Stimulated activated CD4-positive, alpha-beta T cell treated with anti-CD3 and anti-CD28 coated beads, Interleukin-4, amount 100 ng/mL, for 24 hours (primary cell): ENCODE results near the gene NEDD4.
"Not testable (repeated sequence)": the region's sequence is repeated elsewhere in the genome, so short reads cannot be mapped to it uniquely, and the experiment has no call there.

ENCODE experiments used
- DNase-seq: peaks from one replicate; pipeline ENCODE4 v3.0.0-alpha.2; 2020

The NEDD4 gene

DNA sequence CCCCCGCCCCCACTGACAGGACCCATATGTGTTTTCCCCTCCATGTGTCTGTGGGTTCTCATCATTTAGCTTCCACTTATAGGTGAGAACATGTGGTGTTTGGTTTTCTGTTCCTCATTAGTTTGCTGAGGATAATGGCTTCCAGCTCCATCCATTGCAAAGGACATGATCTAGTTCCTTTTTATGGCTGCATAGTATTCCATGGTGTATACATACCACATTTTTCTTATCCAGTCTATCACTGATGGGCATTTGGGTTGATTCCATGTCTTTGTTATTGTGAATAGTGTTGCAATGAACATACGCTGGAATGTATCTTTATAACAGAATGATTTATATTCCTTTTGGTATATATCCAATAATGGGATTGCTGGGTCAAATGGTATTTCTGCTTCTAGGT lies 171.7 kb downstream of the NEDD4 start:
- DNase-seq, result not testable (repeated sequence)

DNA sequence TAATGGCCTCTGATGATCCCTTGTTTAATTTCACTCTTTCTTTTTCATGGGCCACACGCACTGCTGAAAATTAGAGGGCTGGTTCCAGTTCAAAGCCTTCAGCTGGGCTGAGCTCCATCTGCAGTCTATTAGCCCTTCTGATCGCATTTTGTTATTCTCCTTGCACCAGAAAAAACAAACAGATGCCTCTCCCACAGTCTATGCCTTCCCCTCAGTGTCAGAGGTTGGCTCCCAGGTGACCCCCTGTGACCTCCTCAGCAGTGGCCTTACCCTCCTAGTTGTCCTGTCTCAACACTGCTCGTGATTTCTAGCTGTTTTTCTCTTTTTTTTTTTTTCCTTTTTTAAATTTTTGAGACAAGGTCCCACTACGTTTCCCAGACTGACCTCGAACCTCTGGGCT lies 173.4 kb downstream of the NEDD4 start:
- no peak for DNase-seq

DNA sequence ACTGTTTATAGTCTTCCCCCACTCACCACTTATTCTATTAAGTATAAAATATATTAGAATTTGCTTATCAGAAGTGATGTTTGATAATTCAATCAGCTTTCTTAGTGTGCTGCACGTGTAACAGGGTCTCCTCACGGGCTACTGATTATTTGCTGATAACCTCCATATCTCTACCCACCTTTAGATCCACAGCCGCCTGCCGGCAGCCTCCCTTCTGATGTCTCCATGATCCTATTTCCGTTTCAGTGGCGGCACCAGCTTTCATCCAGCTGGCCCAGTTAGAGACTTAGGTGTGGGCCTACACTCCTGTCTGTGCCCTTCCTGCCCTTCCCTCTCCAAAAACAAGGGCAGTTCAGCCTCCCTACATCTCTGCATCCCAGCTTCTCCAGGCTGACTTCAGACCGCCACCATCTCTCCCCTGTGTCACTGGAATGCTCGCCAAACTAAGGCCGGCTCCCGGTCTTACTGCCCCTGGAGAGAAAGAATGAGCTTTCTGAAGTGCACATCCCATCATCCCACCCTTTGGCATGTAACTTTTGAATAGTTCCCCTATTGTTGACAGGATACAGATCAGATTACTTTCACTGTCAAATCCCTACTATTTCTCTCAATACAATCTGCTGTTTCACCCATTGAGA lies 173.9 kb downstream of the NEDD4 start:
- no peak for DNase-seq

DNA sequence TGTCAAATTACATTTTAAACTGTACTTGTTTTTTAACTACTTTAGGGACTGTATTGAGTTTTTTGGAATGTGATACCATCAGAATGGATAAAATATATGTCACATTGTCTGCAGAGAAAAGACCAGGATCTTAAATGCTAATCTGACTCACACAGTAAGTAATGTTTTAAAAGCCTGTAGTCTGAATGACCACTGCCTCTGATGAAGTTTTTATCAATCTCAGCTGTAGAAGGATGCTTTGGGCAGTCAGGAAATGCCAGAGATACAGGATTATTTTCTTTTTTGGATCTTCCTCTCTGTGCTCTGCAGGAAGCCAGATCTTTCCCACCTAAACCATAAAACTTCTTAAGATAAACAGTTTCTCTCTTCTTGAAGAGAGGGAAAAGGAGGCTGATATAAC lies 177.4 kb downstream of the NEDD4 start:
- DNase-seq, result no peak

DNA sequence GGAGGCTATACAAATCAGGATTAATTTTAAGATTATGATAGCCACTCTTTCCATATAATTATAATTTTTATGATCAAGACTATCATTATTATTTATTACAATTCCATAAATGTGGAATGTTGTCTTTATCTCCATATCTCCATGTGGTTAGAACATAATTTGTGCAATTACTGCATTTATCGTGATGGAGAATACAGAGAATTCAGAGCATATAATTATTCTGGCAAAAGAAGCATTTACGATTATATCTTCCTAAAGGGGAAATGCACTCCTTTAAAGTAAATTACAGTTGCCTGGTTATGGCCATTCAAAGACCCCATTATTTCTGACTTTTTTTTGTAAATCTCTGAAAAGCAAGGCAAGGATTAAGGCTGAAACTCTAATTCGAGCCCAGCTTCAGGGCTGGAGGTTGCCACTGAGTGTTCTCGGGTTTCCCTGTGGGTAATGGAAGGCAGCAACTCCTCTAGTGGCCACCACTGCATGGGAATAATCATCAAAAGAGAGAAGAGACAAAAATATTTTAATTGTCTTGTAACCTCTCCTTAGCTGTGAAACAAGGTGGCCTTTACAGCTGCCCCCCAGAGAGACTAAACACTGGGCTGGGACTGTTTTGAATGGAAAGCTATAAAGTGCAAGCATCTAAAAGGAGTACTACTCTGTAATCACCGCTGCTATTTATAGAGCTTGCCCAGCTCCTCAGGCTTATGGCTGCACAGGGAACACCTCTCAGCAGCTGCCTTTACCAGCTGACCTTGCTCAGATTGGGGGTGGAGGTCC lies 190.6 kb downstream of the NEDD4 start:
- DNase-seq, result no peak

DNA sequence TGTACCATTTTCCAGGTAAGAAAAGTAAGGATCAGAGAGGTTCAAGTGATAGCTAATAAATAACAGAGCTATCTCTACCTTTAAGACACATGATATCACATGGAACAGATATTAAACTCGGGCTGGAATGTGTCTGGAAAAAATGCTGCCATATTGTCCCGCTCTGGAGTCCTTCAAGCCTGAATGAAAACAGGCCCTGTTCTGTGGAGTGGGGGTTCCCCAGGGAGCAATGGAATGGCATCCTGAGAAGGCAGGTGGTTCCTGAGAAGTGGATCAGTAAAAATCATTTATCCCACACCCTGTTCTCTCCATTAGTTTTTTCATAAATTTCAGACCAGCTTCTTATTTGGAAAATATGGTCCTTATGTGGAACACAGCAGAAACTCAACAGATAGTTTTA lies 193.2 kb downstream of the NEDD4 start:
- DNase-seq, result no peak

DNA sequence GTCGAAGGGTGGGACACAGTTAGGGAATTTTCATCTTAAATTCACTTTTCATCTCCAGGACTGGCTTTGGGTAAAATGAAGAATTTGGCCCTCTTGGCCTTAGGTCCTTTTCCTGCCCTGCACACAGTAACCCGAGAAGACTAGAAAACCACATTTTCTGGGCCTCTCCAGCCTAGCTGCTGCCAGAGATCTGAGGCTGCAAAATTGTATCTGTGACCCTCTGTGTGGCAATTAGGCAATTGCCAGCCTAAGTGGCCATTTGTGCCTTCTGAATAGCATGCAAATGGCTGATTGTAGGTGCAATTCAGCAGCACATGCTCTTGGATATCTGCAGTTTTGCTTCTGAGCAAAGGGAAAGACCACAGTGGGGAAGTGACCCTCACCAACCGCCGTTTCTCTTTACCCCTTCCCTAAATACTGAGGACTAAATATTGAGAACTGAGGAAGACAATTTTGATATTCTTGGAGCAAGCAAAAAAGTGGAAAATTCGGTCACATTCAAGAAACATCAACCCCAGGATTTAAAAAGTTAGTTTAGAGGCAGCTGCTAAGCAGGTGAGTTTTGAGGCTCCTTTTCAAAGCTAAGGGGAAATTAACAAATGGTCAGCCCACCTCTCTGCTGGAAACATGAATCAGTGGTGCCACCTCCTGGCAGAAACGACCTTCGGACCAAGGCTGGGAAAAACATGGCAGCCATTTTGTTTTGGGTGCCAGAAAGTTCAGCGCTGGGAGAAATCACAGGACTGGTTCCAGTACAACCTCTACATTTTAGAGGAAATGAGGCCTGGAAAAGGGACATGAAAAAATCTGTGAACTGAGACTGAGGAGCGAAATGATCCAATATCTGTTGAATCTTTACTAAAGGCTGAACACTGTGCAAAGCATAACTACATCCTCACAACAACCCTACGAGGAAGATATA lies 193.9 kb downstream of the NEDD4 start:
- no peak for DNase-seq

DNA sequence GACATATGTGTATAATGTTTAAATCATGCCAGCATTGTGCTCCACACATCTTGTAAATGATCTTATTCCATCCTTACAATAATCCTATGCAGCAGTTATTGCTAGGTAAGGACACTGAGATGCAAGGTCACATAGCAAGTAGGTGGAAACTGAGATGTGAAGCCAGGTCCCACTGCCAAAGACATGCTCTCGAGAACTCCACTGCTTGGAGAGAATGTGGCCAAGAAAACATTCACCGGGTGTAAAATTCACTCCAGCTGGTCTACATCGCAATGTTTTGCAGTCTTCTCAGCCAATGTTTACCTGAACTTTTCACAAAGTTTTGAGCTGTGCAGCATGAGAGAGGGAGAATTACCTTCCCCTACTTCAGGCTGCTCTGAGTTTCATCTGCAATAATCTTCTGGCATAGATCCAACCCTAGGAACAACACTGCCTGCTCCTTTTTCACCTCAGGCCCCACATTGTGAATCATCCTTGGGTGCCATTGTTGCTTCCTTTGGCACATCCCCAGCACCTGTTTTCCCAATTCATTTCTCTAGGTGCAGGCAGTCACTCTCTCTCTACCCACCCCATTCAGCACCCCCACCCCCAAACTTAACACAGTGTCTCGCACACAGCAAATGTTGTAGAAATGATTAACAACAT lies 197.0 kb downstream of the NEDD4 start:
- DNase-seq, result no peak

DNA sequence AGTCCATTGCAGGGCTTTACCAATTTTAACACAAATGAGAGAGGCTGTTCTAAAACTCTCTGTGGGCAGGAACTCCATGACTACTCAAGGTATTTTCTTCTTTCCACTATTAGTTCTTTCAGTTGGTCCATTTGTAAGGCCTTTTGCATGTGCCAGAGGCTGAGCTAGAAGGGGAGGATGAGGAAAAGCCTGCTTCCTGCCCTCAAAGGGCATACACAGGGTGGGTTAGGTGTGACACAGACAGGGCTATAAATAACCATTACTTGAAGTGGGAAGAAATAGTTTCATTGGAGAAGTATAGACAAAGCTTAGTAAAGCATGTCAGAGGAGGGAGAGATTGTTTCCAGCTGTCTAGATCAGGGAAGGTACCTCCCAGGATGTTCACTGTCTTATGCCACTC lies 198.4 kb downstream of the NEDD4 start:
- DNase-seq, result no peak

DNA sequence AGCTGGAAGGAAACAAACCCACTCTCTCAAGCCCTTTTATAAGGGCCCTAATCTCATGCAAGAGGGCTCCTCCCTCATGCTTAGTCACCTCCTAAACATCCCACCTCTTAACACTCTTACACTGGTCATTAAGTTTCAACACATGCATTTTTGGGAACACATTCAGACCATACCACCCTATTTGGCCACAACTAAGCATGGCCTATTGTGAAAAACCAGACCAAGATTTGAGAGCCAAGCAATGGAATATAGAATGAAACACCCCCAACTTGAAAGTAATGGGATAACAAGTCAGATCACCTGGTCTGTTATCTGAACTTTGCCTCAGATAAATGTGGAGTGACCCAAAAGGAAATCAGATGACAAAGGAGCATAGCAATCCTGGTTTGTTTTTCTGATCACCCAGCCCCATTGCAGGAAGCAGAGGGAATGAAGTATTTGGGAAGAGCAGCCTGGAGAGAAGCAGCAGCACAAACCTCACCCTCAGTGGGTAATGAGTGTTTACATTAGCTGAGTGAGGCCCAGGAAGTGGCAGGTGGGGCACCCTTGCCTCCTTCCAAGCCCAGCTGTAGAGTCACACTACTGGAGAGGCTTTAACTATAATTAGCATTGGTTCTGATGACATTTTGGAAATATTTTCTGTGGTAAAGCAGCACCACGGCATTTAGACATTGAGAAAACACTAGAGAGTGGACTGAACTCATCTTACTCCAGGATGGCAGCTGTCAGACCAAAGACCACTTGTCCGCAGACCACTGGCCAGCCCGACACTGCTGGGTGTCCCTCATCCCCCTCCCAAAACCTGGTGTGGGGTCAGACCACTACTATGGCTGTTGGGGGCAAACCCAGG lies 201.6 kb downstream of the NEDD4 start:
- no peak for DNase-seq

DNA sequence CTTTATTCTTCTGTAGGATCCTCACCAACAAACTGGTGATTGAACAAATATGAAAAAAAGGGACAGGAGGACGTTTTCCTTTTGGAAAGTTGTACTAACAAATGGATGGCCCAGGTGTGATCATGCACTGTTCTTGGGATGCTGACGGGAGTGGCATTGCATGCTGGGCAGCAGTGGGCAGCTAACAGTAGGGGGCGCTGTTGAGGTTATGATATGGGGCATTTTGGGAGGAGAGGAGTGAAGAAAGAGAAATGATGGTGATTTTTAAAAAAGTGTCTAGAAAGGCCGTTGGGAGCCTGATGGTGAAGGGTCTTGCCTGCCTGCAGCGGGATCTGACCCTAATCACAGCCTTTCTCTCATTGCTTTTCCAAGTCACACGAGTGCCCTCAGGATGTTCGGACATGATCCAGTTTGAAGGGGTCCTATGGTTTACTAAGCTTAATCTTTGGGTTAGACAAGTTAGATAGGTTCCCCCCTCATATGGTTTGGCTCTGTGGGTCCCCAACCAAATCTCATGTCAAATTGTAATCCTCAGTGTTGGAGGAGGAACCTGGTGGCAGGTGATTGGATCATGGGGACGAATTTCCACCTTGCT lies 204.2 kb downstream of the NEDD4 start:
- DNase-seq, result peak; percentile 53

DNA sequence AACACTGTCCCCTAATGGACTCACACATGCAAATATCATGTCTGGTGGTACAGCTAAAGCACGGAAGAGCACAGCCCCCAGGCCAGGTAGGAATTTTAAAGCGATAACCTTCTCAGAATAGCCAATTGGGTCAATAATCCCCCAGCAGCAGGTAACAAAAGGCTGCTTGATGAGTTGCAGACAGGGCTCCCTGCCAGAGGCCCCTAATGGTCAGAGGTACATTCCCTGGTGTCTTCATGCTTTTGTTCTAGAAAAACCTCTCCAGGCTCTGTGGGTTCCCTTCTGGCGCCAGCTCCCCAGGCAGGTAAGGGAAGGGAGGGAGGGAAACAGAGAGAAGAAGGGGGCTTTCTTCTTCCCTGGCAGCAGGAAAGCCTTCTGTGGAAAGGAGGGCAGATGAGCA lies 207.1 kb downstream of the NEDD4 start:
- DNase-seq, result no peak

DNA sequence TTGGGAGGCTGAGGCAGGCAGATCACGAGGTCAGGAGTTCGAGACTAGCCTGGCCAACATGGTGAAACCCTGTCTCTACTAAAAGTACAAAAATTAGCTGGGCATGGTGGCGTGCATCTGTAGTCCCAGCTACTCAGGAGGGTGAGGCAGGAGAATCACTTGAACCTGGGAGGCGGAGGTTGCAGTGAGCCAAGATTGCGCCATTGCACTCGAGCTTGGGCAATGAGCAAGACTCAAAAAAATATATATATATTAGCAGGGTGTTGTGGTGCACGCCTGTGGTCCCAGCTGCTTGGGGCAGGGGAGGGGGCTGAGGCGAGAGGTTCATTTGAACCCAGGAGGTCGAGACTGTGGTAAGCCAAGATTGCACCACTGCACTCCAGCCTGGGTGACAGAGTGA lies 207.8 kb downstream of the NEDD4 start:
- not testable (repeated sequence) for DNase-seq

DNA sequence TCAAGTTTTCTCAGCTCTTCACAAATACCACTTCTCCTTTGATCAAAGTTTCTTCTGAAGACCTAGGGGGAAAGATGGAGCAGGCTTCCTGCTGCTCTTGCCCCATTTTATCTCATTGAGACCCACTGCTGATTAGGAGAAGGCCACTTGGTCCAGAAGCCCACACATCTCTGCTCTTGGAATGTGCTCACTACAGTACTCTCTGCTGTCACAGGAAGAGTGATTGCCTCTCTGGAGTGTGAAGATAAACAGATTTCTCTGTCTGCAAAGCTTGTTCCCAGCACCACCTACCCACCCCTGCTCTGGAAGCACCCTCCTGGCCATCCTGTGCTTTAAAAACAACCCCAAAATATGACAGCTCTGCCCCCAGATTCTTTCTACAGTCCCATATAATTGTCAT lies 209.1 kb downstream of the NEDD4 start:
- DNase-seq, result no peak

DNA sequence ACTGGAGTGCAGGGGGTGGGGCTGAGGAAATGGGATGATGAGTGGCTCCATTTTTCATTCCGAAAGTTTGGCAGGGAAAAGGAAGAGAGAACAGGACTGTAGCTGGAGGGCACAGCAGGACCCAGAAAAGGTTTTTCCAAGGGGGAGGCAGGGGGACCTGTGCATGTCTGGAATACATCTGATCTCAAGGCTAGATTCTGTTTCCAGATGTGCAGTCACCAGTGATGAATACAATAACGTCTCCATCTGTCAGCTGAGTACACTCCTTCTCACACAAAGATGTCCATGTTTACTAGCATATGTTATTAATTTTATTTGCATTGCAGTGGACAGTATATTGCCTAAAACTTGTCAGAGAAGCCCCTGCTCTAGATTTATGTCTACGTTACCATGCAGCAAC lies 210.5 kb downstream of the NEDD4 start:
- DNase-seq, result no peak

DNA sequence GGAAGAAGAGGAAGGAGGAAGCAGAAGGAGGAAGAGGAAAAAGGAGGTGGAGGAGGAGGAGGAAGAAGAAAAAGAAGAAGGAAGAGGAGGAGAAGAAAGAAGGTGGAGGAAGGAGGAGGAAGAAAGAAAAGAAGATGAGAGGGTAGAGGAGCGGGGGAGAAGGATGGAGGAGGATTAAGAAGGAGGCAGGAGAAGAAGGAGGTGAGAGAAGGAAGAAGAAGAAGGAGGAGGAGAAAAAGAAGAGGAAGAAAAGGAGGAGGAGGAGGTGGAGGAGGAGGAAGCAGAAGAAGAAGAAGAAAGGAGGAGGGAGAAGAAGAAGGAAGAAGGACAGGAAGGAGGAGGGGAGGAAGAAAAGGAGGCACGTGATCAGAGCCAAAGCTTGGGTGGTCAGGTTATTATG lies 213.1 kb downstream of the NEDD4 start:
- DNase-seq, result no peak

DNA sequence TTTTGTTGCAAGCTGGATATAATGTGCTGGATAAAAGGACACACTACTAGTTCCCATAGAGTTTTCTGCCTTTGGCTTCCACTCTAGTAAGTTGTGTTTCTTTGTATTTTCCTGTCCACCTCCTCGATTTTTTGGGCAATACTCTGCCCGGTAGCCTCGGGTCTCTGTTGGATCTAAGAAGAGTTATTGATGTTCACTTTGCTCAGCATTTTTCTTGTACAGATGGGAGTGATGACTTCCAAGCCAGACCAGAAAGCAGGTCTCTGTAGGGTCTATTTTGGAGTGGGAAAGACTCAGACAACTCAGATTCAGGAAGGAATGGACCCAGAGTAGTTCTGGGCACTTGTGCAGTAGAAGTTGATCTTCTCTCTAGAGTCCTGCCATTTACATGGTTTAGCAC lies 214.5 kb downstream of the NEDD4 start:
- DNase-seq, result no peak
